GM18951 (cell line): Measurements from ENCODE around the gene ZNF441.
"Not testable (repeated sequence)": the region's sequence is repeated elsewhere in the genome, so short reads cannot be mapped to it uniquely, and the experiment has no call there.

Source experiments
- POLR2A ChIP-seq: IDR thresholded peaks from 4 replicates; pipeline ENCODE4 v1.6.1; 2011; ENCODE audit warnings: mild to moderate bottlenecking; ENCODE audit not compliant: insufficient read length, insufficient read depth; ENCODE audit errors: extremely low read depth
- in situ Hi-C: fragments of 300-500 bp; cut with MboI; formaldehyde crosslinking; loops from one replicate; pipeline ENCODE4 v1.12.0; 2022; ENCODE audit warnings: low sequenced_read_pairs, mixed read lengths, inconsistent platforms; ENCODE audit not compliant: unreplicated experiment

The ZNF441 gene

DNA sequence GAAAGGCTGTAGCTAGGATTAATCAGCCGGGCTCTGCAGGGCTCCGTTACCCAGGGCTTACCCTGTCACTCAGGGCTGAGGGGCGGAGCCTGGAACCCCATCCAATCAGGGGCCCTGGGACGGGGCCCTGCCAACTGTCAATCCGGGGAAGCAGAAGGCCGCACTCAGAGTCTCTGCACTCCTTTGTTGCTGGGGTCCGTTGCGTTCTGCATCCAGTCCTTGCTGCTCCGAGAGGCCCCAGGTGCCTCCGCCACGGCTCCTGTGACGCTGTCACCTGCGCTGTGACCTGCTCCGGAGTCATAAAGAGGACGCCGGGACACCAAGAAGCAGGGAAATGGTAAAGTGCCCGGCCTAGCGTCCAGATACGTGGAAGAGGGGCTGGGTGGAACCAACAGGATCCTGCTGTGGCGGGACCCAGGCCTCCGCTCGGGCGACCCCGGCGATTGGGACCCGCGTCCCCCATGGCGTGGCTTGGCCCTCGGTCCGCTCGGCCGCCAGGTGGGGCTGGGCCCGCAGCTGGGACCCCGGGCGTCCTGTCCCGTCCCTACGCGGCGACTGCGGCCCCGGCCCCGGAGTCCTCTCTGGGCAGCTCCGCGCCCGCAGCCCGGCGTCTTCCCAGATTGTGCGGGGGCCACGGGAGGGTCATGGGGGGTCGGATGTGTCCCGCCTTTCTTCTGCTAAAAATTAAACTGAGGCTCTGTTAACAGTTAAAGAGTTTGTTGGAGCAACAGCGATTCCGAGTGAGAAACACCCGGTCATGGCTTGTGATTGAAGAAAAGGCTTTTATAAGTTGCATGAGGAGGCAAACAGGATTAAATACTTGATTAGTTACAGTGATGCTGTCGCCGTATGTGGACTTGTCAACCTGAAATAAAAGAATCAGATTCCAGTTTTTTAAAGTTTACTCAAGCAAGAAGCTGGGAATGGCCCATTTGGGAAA is 31.9 kb downstream of the ZNF441 start, which contains the start of gene ZNF491:
Gene ZNF491 (plus strand): TSS at position 133 of the 940 bp plus-strand sequence. CDS start 7,431 bp downstream, outside the sequence.
- in situ Hi-C loops = loop anchor here (10.0 kb wide), 1 partner anchor 346 kb away; the partner anchor contains the start of gene ZNF20
- peak; percentile 60 for TF ChIP-seq POLR2A

DNA sequence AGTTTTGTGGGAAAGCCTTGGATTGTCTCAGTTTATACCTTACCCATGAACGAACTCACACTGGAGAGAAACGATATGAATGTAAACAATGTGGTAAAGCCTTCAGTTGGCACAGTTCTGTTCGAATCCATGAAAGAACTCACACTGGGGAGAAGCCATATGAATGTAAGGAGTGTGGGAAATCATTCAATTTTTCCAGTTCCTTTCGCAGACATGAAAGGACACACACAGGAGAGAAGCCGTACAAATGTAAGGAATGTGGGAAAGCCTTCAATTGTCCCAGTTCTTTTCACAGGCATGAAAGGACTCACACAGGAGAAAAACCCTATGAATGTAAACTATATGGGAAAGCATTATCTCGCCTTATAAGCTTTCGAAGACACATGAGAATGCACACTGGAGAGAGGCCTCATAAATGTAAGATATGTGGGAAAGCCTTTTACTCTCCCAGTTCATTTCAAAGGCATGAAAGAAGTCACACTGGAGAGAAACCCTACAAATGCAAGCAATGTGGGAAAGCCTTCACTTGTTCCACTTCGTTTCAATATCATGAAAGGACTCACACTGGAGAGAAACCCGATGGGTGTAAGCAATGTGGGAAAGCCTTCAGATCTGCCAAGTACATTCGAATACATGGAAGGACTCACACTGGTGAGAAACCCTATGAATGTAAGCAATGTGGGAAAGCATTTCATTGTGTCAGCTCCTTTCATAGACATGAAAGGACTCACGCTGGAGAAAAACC is 39.7 kb downstream of the ZNF441 start:
- in situ Hi-C loops = no loop called here
- TF ChIP-seq POLR2A = no peak

DNA sequence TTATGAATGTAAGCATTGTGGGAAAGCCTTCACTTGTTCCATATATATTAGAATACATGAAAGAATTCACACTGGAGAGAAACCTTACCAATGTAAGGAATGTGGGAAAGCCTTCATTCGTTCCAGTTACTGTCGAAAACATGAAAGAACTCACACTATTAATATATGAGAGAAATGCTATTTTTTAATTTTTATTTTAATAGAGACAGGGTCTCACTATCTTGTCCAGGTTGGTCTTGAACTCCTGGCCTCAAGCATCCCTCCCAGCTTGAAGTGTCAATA is 40.2 kb downstream of the ZNF441 start:
- in situ Hi-C loops = no loop called here
- TF ChIP-seq POLR2A = no peak

DNA sequence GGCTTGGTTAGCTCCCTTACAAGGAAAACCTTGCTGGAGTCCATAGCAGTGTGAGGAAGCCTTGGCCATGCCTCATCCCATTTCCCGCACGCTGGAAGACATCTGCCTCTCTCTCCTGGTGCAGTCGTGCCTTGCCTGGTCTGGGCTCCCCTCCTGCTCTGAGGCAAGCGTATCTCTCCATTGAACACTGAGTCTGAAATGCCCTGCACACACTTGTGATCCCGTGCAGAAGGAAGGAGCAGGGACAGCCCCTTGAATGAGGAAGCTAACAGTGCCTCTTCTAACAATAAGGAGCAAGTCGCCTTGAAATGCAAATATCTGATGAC is 46.9 kb downstream of the ZNF441 start:
- TF ChIP-seq POLR2A = no peak
- in situ Hi-C loops = no loop called here

DNA sequence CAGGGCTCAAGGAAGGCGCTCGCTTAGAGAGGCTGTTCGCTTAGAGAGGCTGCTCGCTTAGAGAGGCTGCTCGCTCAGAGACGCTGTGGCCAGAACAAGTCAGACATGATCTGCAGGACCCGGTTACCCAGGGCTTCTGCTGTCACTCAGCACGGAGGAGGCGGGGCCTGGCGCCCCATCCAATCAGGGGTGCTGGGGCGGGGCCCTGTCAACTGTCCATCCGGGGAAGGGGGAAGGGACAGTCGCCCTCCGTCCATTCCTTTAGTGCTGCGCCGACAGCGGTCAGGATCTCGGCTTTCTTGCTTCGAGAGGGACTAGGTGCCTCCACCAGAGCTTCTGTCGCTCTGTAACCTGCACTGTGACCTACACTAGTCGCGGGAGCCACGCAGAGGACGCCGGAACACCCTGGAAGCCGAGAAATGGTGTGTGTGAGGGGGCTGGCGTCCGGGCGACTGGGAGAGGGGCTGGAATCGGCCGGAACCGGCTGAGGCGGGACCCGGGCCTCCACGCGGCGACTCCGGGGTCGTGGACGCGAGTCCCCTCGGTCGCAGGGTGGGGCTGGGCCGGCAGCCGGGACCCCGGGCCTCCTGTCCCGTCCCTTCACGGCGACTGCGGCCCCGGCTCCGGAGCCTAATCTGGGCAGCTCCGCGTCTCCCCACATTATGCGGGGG is 47.4 kb downstream of the ZNF441 start, which contains the start of gene ZNF440:
Gene ZNF440 (plus strand): TSS at position 245 of the 671 bp plus-strand sequence. CDS start 175 bp downstream, at position 420.
- TF ChIP-seq POLR2A = peak; percentile 92
- in situ Hi-C loops = no loop called here

DNA sequence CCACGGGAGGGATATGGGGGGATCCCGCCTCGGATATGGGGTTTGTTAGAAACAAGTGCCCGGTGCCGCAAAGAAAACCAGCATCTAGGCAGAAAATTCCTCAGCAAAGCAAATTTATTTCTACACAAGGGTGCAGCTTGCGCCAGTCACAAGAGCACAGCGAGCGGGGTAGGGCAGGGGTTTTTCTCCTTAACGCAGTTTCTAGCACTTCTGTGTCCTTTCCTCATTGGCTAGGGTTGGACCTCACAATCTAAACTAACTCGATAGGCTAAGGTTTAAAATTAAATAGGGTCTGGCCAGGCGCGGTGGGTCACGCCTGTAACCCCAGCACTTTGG is 47.9 kb downstream of the ZNF441 start:
- in situ Hi-C loops = no loop called here
- no peak for TF ChIP-seq POLR2A

DNA sequence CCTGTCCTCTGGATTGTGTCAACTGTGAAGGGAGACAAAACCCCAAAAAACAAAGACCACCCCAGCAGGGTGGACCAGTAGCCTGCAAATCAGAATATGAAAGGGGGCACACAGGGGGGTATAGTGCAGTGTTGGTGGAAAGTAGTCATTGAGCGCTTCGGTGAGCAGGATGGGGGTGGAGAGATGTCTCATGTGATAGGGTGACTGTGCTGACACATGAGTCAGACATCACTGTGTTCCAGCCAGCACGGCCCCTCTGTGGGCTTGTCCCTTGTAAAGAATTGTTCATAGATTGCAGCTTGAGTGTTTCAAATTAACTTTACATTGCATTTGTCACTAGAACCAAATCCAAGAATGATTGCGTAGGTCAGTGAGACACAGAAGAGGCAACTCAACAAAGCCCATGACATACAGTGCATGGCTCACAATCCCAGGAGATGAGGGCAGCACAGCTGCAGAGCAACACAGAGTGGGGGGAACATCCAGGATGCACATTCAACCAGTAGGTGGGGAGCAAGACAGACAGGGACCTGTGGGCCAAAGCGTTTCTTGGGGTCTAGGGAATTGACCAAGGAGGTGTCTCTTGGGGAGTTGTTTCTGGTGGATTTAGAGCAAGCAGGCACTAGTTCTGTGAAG is 54.8 kb downstream of the ZNF441 start:
- TF ChIP-seq POLR2A = no peak
- in situ Hi-C loops = no loop called here

DNA sequence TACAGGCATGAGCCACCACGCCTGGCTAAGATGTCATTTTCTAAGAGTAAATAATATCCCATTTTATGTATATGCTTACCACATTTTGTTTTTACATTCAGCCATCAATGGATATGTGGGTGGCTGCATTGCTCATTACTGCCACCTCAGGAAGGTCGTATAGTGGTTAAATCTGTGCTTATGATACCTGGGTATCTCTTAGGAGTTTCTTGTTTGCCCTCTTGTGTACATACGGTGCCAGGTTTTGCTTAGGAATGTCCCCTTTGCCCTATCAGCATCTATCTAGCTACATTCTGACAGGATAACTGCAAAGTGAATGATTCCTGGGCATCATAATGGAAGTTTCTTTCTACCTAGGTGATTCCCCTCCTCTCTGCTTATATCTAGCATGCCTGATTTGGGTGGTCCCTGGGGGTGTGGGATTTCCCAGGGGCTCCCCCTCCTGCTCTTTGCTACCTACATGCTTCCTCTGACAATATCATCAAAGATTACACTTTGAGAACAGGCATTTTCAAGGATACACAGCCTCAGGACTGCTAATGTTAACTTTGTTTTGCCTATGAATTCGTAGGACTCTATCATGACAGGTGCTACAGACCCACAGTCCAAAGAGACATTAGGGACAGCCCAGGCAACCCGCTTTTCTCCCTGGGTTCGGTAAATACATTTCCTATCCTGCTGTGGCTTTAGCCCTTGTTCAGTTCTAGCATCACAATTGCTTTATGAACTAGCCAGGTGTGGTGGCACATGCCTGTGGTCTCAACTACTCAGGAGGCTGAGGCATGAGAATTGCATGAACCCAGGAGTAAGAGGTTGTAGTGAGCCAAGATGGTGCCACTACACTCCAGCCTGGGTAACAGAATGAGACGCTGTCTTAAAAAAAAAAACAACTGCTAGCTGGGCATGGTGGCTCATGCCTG is 62.4 kb downstream of the ZNF441 start:
- in situ Hi-C loops = not testable (repeated sequence)

DNA sequence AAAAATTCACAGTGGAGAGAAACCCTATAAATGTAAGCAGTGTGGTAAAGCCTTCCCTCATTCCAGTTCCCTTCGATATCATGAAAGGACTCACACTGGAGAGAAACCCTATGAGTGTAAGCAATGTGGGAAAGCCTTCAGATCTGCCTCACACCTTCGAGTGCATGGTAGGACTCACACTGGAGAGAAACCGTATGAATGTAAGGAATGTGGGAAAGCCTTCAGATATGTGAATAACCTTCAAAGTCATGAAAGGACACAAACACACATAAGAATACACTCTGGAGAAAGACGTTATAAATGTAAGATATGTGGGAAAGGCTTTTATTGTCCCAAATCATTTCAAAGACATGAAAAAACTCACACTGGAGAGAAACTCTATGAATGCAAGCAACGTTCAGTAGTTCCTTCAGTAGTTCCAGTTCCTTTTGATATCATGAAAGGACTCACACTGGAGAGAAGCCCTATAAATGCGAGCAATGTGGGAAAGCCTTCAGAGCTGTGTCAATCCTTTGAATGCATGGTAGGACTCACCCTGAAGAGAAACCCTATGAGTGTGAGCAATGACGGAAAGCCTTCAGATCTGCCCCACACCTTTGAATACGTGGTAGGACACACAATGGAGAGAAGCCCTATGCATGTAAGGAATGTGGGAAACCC is 65.6 kb downstream of the ZNF441 start:
- in situ Hi-C loops = no loop called here
- no peak for TF ChIP-seq POLR2A

DNA sequence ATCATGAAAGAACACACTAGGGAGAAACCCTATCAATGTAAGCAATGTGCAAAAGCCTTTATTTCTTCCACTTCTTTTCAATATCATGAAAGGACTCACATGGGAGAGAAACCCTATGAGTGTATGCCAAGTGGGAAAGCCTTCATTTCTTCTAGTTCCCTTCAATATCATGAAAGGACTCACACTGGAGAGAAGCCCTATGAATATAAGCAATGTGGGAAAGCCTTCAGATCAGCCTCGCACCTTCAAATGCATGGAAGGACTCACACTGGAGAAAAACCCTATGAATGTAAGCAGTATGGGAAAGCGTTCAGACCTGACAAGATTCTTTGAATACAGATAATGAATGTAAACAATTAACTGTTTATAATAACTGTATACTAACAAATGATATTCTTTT is 66.7 kb downstream of the ZNF441 start:
- in situ Hi-C loops = no loop called here
- no peak for TF ChIP-seq POLR2A
